Measurements from ENCODE around the gene ZNF385D.
"Not testable (repeated sequence)": the region's sequence is repeated elsewhere in the genome, so short reads cannot be mapped to it uniquely, and the experiment has no call there.

ZNF385D gene

DNA sequence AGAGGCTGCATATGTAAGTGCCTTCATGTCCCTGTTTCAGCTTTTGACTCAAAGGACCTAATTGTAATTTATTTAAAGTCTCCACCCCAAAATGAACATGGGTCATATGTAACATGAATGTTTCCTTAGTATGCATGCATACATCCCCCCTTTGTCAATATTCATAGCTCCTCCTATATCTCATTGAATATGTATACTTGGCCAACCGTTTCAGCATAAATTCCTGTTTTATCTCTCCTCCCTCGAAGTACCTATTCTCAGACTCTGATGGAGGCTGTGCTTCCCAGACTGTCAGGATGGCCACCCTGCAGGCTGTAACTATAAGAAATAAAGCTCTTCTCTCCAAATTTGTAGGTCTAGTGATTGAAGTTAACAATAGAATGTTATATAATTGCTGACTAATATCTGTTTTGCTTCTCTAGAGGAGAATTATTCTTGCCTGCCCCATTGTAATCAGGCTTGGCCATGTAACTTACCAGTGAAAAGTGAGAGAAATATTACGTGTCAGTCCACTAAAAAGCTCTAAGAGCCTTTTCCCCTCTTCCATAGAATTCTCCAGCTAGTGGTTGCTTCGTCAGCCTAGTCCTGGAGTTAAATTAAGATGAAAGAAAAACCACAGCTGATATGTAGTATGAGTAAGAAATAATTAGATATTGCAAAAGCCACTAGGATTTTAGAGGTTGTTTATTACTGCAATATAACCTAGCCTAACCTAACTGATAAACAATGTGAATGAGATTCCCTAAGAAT is 245.1 kb downstream of the ZNF385D start:
- H2AFZ ChIP-seq (ENCODE audit: low read depth, low read length) = no peak overlapping the region
- peaks cover 7% of the 10 kb centered on the region for H3K4me1 ChIP-seq (ENCODE audit: insufficient read depth, low read length)
- no peaks in the 10 kb centered on the region for H3K9me3 ChIP-seq (ENCODE audit: low read length)
- no peaks in the 10 kb centered on the region for H3K36me3 ChIP-seq (ENCODE audit: insufficient read depth, low read length)
- no peaks in the 10 kb centered on the region for H3K27me3 ChIP-seq (ENCODE audit: insufficient read depth, low read length)
- no peak overlapping the region for H3K4me3 ChIP-seq (ENCODE audit: low read length)

DNA sequence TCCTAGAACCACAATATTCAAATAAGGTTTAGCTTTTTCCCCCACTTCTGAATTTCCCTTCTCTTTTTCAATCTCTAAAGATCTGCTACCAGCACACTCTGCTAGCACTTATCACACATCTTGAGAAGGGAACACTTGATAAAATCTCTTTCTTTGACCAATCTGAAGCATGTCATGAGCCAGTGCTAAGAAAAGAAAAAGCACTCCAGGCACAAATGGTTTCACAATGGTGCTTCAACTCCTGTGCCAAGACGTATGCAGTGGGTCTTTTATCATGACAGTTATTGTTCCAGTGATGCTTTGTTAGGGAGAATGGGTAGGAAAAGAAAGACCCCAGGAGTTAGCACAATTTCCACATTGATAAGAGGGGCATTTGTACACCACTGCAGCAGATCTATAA is 248.4 kb downstream of the ZNF385D start:
- Histone ChIP-seq H3K4me1 (ENCODE audit: insufficient read depth, low read length) (peaks cover 7% of the 10 kb centered on the region), H3K27me3 (ENCODE audit: insufficient read depth, low read length) (no peaks in the 10 kb centered on the region), H3K4me3 (ENCODE audit: low read length) (no peak overlapping the region), H3K9me3 (ENCODE audit: low read length) (no peaks in the 10 kb centered on the region), H3K36me3 (ENCODE audit: insufficient read depth, low read length) (no peaks in the 10 kb centered on the region), H2AFZ (ENCODE audit: low read depth, low read length) (no peak overlapping the region)

DNA sequence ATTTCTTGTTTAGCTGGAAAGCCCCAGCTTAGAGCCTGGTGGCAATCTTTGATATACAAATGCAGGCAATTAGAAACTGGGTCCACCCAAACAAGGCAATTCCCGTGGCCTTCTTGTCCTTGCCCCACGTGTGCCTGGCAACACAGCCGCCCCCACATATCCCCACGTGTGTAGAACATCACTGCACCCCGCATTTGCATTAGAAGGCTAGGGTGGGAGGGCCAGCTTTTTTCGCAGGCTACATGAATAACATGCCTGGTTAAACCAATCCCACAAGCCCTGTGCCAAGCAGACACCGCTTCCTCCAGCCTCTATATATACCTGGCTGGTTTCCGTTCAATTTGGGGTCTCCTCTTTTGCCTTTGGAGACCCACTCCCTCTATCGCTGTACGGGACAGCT is 250.2 kb downstream of the ZNF385D start:
- peaks cover 7% of the 10 kb centered on the region for H3K4me1 ChIP-seq (ENCODE audit: insufficient read depth, low read length)
- H2AFZ ChIP-seq (ENCODE audit: low read depth, low read length) = no peak overlapping the region
- H3K9me3 ChIP-seq (ENCODE audit: low read length) = no peaks in the 10 kb centered on the region
- no peaks in the 10 kb centered on the region for H3K36me3 ChIP-seq (ENCODE audit: insufficient read depth, low read length)
- H3K4me3 ChIP-seq (ENCODE audit: low read length) = no peak overlapping the region
- no peaks in the 10 kb centered on the region for H3K27me3 ChIP-seq (ENCODE audit: insufficient read depth, low read length)

DNA sequence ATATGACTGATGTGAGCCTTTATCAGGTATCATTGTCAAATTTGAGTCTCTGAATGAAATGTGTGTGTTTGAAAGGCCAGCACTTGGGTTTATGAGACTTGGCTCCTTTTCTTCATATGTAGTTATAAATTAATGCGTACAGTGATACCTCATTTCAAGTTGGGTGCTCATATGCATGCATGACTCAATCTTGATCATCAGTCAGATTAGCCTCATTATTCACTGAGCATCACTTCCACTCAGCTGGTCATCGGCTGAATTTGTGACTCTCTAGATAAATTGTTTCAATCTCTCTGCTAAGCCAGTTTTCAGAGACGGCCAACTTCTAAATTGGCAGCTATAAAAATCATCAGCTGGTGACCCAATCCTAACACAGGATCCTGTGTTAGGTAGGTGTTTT is 260.3 kb downstream of the ZNF385D start:
- H3K4me3 ChIP-seq (ENCODE audit: low read length); H3K4me1 ChIP-seq (ENCODE audit: insufficient read depth, low read length); H3K36me3 ChIP-seq (ENCODE audit: insufficient read depth, low read length); H3K9me3 ChIP-seq (ENCODE audit: low read length); H2AFZ ChIP-seq (ENCODE audit: low read depth, low read length); H3K27me3 ChIP-seq (ENCODE audit: insufficient read depth, low read length): not testable (repeated sequence)

DNA sequence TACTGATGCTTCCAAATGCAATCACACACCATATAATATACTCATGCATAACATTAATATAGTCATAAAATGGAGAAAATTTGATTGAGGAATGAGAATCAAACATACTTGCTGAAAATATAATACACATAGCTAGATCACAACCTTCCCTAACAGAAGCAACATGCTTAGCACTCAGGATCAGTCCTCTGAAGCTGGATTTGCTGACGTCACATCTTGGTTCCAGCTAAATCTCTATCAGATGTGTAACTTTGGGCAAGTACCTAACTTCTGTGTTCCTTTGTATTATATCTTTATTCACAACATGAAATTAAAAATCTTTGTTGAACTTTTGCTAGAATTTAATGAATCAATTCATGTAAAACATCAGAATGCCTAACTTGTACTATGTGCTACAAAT is 263.5 kb downstream of the ZNF385D start:
- H3K36me3 ChIP-seq (ENCODE audit: insufficient read depth, low read length) = no peaks in the 10 kb centered on the region
- H3K27me3 ChIP-seq (ENCODE audit: insufficient read depth, low read length) = no peaks in the 10 kb centered on the region
- H3K4me1 ChIP-seq (ENCODE audit: insufficient read depth, low read length) = no peaks in the 10 kb centered on the region
- H3K4me3 ChIP-seq (ENCODE audit: low read length) = no peak overlapping the region
- H2AFZ ChIP-seq (ENCODE audit: low read depth, low read length) = no peak overlapping the region
- no peaks in the 10 kb centered on the region for H3K9me3 ChIP-seq (ENCODE audit: low read length)

DNA sequence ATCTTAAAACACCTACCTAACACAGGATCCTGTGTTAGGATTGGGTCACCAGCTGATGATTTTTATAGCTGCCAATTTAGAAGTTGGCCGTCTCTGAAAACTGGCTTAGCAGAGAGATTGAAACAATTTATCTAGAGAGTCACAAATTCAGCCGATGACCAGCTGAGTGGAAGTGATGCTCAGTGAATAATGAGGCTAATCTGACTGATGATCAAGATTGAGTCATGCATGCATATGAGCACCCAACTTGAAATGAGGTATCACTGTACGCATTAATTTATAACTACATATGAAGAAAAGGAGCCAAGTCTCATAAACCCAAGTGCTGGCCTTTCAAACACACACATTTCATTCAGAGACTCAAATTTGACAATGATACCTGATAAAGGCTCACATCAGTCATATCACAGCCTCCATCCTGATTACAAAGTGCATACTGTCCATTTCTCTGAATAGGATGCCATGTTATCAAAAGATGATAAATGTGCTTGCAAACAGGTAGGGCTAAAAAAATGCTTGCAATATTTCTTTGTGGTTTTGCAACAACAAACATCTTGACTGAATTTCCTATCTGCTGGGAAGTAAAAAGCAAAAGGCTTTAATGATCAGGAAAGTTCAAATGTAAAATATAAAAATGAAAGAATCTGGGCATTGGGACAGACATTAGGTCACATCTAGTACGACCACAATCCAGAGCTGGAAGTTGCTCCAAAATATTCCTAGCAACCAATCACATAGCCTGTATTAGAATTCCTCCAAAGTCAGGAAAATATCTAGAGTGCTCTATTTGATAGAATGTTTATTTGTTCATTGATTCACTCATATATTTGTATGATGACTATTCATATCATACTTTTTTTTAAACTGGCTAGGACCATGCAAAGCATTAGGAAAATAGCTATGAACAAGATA is 264.7 kb downstream of the ZNF385D start:
- not testable (repeated sequence) for H2AFZ ChIP-seq (ENCODE audit: low read depth, low read length); H3K4me1 ChIP-seq (ENCODE audit: insufficient read depth, low read length); H3K9me3 ChIP-seq (ENCODE audit: low read length); H3K27me3 ChIP-seq (ENCODE audit: insufficient read depth, low read length); H3K36me3 ChIP-seq (ENCODE audit: insufficient read depth, low read length); H3K4me3 ChIP-seq (ENCODE audit: low read length)

DNA sequence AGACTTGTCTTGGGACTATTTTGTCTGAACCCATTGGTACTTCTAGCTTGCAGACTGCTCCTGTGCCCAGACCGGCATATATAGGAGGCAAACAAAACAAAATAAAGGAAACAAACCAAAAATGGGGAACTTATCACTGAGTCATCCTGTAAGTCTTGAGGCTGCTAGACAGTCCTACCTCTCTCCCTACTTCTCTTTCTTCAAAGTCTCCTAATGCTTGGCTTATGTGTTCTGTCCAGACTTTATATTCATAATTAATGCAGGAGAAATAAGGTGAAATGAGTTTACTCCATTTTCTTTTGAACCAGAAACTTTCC is 266.2 kb downstream of the ZNF385D start:
- Histone ChIP-seq H2AFZ (ENCODE audit: low read depth, low read length) (no peak overlapping the region), H3K4me3 (ENCODE audit: low read length) (no peak overlapping the region), H3K9me3 (ENCODE audit: low read length) (no peaks in the 10 kb centered on the region), H3K4me1 (ENCODE audit: insufficient read depth, low read length) (no peaks in the 10 kb centered on the region), H3K27me3 (ENCODE audit: insufficient read depth, low read length) (no peaks in the 10 kb centered on the region), H3K36me3 (ENCODE audit: insufficient read depth, low read length) (no peaks in the 10 kb centered on the region)

DNA sequence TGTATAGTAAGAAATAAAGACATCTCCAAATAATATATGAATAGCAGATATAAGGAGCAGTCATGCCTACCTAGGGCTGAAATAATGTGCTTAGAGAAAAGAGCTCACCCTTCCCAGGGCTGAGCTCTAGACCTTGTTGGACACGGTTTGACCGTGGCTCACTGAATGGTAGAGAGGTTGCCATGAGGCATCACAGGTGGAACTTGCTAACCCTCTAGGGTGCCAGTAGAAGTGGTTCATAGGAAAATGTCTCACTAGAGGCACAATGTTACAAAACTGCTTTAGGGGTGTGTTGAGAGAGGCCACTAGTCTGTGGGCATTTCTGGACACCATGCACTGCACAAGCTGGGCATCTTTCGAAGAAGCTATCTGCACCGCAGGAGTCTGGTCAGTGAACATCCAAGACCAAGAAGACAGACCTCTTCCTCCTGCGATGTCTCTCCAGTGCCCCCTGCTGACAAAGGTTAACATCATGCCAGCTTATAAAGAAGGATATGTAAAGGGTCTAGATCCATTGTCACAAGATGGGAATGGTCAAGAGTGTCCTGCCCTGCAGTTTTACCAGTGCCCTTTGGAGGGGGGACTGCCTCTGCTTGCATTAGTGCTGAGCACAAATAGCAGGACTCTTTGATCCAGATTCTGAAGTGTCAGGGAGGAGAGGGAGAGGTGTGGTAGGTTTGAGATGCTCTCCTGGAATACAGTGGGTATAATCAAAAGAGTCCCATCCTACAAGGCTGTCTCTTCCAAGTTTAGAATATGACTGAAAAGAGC is 266.8 kb downstream of the ZNF385D start:
- Histone ChIP-seq H3K4me1 (ENCODE audit: insufficient read depth, low read length) (no peaks in the 10 kb centered on the region), H2AFZ (ENCODE audit: low read depth, low read length) (no peak overlapping the region), H3K9me3 (ENCODE audit: low read length) (no peaks in the 10 kb centered on the region), H3K36me3 (ENCODE audit: insufficient read depth, low read length) (no peaks in the 10 kb centered on the region), H3K4me3 (ENCODE audit: low read length) (no peak overlapping the region), H3K27me3 (ENCODE audit: insufficient read depth, low read length) (no peaks in the 10 kb centered on the region)

DNA sequence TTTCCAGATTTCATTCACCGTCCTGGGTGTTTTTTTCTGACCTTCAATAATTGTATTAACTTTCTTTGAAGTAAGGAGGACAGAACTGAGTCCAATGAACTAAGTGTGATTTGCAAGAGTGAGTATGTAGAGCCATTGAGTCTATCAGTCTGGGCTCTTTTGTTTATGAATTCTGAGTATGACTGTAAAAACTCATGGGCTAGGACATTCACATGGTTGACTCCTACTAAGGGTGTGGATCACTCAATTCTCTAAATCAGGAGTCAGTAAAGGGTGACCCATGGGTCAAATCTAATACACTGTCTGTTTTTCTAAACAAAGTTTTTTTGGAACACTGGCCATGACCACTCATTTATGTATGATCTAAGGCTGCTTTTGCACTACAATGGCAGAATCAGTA is 269.0 kb downstream of the ZNF385D start:
- H3K4me1 ChIP-seq (ENCODE audit: insufficient read depth, low read length) = no peaks in the 10 kb centered on the region
- no peaks in the 10 kb centered on the region for H3K9me3 ChIP-seq (ENCODE audit: low read length)
- no peak overlapping the region for H3K4me3 ChIP-seq (ENCODE audit: low read length)
- H3K27me3 ChIP-seq (ENCODE audit: insufficient read depth, low read length) = no peaks in the 10 kb centered on the region
- no peaks in the 10 kb centered on the region for H3K36me3 ChIP-seq (ENCODE audit: insufficient read depth, low read length)
- H2AFZ ChIP-seq (ENCODE audit: low read depth, low read length) = no peak overlapping the region

DNA sequence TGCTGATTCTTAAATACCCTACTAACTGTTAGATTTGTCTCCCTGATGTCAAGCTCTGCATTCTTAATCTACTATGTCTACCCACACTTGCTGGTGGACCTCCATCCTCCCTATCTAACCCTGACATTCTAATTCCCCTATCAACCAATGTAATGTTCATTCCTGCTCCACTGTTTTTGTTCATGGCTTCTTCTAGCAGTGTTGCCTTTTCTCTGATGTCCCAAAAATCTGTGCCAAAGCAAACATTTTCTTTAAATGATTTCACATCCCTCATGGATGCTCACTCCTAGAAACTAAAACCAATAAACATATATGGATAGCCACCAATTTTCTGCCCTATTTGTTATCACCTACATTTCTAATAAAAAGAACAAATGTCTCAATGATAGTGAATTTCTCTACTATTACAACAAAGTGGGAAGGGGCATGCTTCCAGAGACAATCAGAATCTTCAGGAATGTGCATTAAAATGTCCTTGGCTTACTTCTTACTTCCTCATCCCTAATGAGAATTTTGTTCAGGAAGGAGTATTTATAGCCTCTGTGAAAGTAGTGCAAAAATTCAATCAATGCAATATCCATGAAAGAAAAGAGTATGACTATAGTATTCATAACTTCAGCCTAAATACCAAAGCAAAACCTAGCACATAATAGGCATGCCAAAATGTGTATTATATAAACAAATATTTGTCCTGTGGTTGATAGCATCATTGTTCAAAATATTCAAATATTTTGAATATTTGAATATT is 273.3 kb downstream of the ZNF385D start:
- Histone ChIP-seq H3K4me3 (ENCODE audit: low read length) (no peak overlapping the region), H3K4me1 (ENCODE audit: insufficient read depth, low read length) (no peaks in the 10 kb centered on the region), H3K9me3 (ENCODE audit: low read length) (no peaks in the 10 kb centered on the region), H2AFZ (ENCODE audit: low read depth, low read length) (no peak overlapping the region), H3K36me3 (ENCODE audit: insufficient read depth, low read length) (no peaks in the 10 kb centered on the region), H3K27me3 (ENCODE audit: insufficient read depth, low read length) (no peaks in the 10 kb centered on the region)

DNA sequence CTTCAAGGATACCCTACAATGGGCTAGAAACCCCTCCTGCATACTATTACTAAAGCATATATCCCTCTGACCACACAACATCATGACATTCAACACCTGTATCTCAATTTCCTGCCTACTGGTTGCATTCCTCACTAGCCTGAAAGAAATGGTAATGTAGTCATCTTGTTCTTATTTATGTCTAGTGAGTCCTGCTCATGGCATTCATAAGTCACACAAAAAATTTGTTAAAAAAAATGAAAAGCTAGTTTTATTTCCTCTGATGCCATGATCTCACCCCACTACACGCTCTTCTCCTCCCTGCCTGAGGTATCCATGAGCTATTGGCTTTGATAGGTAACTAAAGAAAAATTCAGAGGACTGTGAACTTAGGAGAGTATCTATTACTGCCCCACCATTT is 284.5 kb downstream of the ZNF385D start:
- Histone ChIP-seq H3K36me3 (ENCODE audit: insufficient read depth, low read length) (no peaks in the 10 kb centered on the region), H2AFZ (ENCODE audit: low read depth, low read length) (no peak overlapping the region), H3K4me3 (ENCODE audit: low read length) (no peak overlapping the region), H3K4me1 (ENCODE audit: insufficient read depth, low read length) (no peaks in the 10 kb centered on the region), H3K9me3 (ENCODE audit: low read length) (no peaks in the 10 kb centered on the region), H3K27me3 (ENCODE audit: insufficient read depth, low read length) (no peaks in the 10 kb centered on the region)

DNA sequence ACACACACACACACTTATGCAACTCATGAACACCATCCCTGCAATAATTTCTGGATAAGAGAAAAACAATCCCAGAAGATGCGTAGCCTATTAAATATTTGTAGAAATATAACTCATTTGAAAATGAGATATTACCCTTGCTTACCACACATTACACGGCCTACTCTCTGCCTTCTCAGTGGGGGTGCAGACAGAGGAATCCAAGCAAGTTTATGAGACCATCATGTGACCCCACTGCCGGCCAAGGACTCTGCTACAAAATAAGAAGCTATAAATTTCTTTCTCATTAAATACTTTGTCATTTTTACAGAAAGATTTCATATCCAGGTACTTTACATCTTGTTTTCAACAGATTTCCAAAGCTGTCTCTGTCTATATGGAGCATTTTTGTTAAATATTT is 286.3 kb downstream of the ZNF385D start:
- no peaks in the 10 kb centered on the region for H3K27me3 ChIP-seq (ENCODE audit: insufficient read depth, low read length)
- no peaks in the 10 kb centered on the region for H3K4me1 ChIP-seq (ENCODE audit: insufficient read depth, low read length)
- no peak overlapping the region for H2AFZ ChIP-seq (ENCODE audit: low read depth, low read length)

DNA sequence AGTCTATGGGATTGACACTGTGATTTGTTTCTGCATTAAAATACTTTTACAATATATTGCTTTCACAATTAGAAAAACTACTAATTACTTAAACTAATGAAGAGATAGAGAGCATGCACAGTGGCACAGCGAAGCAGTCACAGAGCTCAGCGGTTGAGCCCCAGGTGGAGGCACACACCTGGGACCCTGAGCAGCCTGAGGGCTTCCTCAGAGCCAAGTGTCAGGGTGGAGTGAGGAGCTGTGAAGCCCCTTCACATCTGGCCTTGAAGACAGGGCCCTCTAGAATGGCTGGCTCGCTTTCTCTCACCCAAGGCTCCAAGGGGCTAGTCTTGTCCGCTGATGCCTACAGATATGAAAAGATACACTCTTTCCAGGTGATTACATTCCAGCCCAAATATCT is 287.7 kb downstream of the ZNF385D start:
- Histone ChIP-seq H2AFZ (ENCODE audit: low read depth, low read length) (no peak overlapping the region), H3K9me3 (ENCODE audit: low read length) (no peaks in the 10 kb centered on the region), H3K36me3 (ENCODE audit: insufficient read depth, low read length) (no peaks in the 10 kb centered on the region), H3K4me1 (ENCODE audit: insufficient read depth, low read length) (no peaks in the 10 kb centered on the region), H3K27me3 (ENCODE audit: insufficient read depth, low read length) (no peaks in the 10 kb centered on the region), H3K4me3 (ENCODE audit: low read length) (no peak overlapping the region)

More for the DNA sequence above, 286.3 kb downstream of the ZNF385D start:
- Histone ChIP-seq H3K9me3 (ENCODE audit: low read length) (no peaks in the 10 kb centered on the region), H3K4me3 (ENCODE audit: low read length) (no peak overlapping the region), H3K36me3 (ENCODE audit: insufficient read depth, low read length) (no peaks in the 10 kb centered on the region)
